Spleen (tissue), 7 donors: ENCODE measurements around the gene LOXL3.

Experiments
- CTCF ChIP-seq, 11 experiments: fragments of 200-600 bp in 7 of 11; fragments of 450-650 bp in 4 of 11; sonication (generic) in 4 of 11; IDR thresholded peaks in 8 of 11; conservative IDR thresholded peaks in 3 of 11; 1 replicate in 7 of 11; 2 replicates in 4 of 11; pipeline versions ENCODE4 v1.4.0 to v1.8.0; 2016 to 2021; ENCODE audit warnings: antibody characterized with exemption in 11 of 11, inconsistent platforms in 4 of 11, mild to moderate bottlenecking in 1 of 11
- POLR2A ChIP-seq, 3 donors: fragments of 450-650 bp; IDR thresholded peaks; one replicate each; pipeline ENCODE4 v1.5.1; 2017; ENCODE audit warnings: antibody characterized with exemption in 3 of 3, mild to moderate bottlenecking in 1 of 3
- POLR2AphosphoS5 ChIP-seq, 3 donors: sonication (generic); formaldehyde crosslinking; IDR thresholded peaks; one replicate each; pipeline ENCODE4 v1.5.1; 2017; ENCODE audit warnings: antibody characterized with exemption in 3 of 3
- donor health status: DM: no; HTN: no; CAD: no; lungs with moderate emphysema.
- donor health status: DM: no; HTN: no; CAD: no.
- donor health status: DM: no; HTN: no; CAD: no.

DNA sequence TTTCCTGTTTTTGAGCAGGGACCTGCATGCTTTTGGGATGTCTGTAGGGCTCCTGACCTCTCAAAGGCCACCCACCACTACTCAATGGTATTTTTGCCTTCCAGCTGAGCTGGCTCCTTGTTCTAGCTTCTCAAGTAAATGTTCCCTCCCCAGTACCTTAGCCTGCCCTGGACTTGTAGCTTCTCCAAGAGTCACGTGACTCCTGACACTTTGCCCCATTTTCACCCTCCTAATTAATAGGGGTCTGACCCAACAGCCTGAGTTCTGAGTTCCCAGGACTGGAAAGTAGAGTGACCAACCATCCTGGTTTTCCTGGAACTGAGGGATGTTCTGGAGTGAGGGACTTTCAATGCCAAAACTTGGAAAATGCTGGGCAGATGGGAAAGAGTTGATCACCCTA is 58.3 kb downstream of the LOXL3 start:
- no peak for TF ChIP-seq CTCF (IDR thresholded peaks at IDR 0.05 in 8 of 11, conservative IDR thresholded peaks at IDR 0.05 in 3 of 11)
- no peak for TF ChIP-seq POLR2AphosphoS5 (IDR thresholded peaks at IDR 0.05)
- TF ChIP-seq POLR2A (IDR thresholded peaks at IDR 0.05), result no peak
